Stromal cell of bone marrow (primary cell): ENCODE results near the gene P2RY8.
"Not testable (repeated sequence)": the region's sequence is repeated elsewhere in the genome, so short reads cannot be mapped to it uniquely, and the experiment has no call there.

Source experiments
- DNase-seq: peaks from one replicate; pipeline ENCODE4 v3.0.0-alpha.2; 2012; ENCODE audit warnings: low read depth

P2RY8 gene

DNA sequence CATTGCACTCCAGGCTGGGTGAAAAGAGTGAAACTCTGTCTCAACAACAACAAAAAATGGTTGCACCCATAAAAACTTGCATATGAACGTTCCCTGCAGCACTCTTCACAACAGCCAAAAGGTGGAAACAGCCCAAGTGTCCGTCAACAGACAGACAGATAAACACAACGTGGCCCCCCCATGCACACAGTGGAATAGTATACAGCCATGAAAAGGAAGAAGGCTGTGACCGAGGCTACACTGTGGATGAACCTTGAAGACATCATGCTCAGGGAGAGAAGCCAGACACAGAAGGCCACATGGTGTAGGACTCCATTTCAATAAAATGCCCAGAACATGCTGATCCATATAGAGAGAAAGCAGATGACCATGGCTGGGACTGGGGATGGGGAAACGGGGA lies 50.8 kb downstream of the P2RY8 start:
- DNase-seq = no peak

- DNase-seq = no peak
These were observed 52.0 kb downstream of the P2RY8 start for GRCh38 chrX:1485033-1485432.

DNA sequence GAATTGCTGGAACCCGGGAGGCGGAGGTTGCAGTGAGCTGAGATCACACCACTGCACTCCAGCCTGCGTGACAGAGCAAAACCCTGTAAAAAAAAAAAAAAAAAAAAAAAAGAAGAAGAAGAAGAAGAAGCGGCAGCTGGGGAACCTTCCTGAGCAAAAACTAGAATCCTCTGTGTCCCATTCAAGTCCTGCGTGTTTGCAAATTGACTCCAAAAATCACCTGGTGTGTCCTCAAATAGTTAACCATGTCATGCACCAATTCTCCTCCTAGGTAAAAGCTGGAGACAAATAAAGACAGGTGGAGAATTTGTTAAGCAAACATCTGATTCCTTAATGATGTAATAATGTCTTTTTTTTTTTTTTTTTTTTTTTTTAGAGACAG lies 52.4 kb downstream of the P2RY8 start:
- DNase-seq = no peak

DNA sequence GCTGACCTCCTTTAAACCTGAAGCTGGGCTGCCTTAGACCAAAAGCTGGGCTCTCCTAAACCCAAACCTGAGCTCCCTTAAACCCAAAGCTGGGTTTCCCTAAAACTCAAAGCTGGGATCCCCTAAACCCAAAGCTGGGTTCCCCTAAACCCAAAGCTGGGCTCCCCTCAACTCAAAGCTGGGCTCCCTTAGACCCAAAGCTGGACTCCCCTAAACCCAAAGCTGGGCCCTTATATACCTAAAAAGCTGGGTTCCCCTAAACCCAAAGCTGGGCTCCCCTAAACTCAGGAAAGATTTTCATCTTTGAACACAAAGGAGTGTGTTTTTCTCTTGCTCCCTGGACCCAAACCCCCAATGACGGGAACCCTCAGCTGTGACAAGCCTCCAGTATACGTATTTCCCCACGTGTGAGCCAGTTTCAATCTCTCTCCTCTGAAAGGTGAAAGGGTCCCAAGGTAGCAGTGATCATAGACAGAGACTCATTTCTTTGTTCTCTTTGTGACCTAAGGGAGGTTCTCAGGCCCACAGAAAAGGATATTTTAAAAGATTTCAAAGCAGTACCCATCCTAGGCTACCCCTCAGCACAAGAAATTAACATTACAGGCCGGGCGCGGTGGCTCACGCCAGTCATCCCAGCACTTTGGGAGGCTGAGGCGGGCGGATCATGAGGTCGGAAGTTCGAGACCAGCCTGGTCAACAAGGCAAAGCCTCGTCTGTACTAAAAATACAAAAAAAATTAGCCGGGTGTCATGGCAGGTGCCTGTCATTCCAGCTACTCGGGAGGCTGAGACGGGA lies 52.9 kb downstream of the P2RY8 start:
- no peak for DNase-seq

- DNase-seq = not testable (repeated sequence)
These were observed 54.5 kb downstream of the P2RY8 start for GRCh38 chrX:1482530-1482928.

DNA sequence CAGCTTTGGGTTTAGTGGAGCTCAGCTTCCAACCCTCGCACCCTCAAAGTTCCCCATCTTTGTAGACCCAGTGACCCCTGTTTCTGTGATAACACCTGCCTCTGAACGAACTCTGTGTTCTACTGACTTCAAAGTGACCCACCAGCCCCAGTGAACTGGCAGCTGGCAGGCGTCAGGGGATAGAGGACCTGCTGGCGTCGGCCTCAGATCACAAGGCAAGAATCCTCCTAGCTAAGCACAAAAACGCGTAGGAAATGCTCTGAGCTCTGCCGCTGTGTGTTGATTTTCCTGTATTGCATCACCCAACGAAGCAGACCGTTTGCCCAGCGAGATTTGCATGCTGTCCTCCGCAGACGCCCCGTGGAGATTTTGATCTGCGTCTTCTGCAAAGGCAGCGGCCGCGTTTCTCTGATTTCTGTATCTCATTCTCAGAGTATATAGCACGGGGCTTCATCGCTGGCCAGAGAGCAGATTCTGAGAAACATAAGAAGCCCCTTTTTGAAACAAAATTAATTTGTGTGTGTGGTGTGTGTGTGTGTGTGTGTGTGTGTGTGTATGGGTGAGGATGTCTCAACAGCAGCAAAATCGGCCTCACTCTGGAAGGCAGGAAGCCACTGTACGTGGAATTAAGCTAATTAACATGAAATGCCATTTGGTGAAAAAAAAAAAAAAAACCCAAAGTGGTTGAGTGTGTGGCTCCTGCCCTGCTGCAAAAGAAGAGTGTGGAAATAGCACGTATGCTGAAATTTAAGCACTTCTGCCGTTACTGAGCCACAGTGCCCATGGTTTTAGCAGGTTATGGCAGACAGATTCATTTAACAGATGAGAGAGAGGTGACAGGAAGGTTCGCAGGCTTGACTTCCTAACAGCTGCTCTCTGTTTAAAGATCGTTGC lies 55.1 kb downstream of the P2RY8 start:
- DNase-seq = peak; percentile 53

- no peak for DNase-seq
These were observed 56.8 kb downstream of the P2RY8 start for GRCh38 chrX:1480082-1480785.

GRCh38 chrX:1477801-1478458 lies 59.1 kb downstream of the P2RY8 start:
- no peak for DNase-seq

DNA sequence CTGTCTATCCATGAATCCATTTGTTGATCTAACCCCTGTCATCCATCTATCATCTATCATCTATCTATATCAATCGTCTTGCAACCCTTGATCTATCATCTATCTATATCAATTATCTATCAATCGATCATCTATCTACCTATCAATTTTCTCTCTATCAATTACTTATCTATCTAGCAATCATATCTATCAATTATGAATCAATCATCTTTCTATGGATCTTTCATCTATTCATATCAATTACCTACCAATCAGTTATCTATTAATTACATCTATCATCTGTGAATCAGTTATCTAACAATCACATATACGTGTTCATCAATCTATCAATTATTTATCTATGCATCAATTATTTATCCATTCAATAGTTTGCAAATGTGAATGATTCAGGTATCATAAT lies 59.8 kb downstream of the P2RY8 start:
- no peak for DNase-seq

DNA sequence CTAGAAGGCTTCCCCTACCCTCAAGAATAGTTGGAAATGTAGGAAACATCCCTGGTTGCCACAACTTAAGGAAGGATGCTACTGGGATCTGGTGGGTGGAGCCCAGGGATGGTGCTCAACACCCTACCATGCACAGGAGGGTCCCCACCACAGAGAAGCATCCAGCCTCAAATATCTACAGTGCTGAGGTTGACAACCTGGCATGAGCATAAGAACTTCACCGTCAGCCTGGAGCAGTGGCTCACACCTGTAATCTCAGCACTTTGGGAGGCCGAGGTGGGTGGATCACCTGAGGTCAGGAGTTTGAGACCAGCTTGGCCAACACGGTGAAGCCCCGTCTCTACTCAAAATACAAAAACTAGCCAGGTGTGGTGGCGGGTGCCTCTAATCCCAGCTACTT lies 60.3 kb downstream of the P2RY8 start:
- DNase-seq = no peak

DNA sequence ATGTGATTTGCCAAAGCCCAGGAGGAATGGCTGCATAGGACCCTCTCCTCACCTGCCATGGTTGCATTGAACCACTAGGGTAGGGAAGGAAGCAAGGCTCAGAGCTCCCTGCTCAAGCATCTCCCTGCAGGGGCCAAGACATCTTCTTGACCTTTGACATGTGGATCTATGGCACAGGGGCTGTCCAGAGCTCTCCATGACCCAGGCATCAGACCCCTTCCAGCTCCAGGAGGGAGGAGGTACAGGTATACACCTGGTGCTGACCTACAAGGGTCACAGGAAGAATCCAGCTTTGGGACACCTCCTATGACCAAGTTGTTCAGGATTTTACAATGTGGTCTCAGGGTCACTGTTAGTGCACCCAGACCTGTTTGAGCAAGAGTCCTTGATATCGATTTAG lies 61.1 kb downstream of the P2RY8 start:
- no peak for DNase-seq

GRCh38 chrX:1475481-1475880 lies 61.5 kb downstream of the P2RY8 start:
- no peak for DNase-seq

GRCh38 chrX:1474593-1474992 lies 62.4 kb downstream of the P2RY8 start:
- not testable (repeated sequence) for DNase-seq

- DNase-seq = no peak
These were observed 64.0 kb downstream of the P2RY8 start for GRCh38 chrX:1472975-1473374.

GRCh38 chrX:1468250-1468772 lies 68.7 kb downstream of the P2RY8 start:
- peak; percentile 22 for DNase-seq

DNA sequence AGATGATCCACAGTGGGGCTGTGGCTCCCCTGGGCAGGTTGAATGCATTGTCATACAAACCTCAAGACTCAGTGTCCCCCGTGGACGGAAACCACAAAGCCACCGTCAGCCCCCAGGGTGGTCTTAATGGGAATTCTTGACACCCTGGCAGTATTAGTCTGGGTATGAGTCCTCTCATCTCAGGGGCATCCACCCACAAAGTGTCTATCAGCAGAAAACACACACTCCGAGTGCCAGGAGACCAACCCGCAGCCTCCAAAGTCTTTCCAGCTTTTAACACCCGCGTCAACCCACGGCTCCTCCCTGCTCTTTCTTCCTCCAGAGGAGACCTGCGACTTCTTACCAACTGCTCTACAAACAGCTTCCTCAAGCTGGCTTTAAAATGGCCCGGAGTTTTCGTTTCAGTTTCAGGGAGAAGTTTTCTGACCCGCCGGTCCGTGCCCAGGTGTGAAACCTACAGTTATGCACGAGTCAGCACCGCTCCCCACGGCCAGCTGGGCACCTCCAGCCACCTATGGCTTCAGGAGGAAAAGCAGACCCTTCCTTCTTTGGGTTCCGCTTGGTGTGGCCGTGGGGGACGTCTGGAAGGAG lies 69.9 kb downstream of the P2RY8 start:
- no peak for DNase-seq

- no peak for DNase-seq
These were observed 70.7 kb downstream of the P2RY8 start for GRCh38 chrX:1466232-1466661.

DNA sequence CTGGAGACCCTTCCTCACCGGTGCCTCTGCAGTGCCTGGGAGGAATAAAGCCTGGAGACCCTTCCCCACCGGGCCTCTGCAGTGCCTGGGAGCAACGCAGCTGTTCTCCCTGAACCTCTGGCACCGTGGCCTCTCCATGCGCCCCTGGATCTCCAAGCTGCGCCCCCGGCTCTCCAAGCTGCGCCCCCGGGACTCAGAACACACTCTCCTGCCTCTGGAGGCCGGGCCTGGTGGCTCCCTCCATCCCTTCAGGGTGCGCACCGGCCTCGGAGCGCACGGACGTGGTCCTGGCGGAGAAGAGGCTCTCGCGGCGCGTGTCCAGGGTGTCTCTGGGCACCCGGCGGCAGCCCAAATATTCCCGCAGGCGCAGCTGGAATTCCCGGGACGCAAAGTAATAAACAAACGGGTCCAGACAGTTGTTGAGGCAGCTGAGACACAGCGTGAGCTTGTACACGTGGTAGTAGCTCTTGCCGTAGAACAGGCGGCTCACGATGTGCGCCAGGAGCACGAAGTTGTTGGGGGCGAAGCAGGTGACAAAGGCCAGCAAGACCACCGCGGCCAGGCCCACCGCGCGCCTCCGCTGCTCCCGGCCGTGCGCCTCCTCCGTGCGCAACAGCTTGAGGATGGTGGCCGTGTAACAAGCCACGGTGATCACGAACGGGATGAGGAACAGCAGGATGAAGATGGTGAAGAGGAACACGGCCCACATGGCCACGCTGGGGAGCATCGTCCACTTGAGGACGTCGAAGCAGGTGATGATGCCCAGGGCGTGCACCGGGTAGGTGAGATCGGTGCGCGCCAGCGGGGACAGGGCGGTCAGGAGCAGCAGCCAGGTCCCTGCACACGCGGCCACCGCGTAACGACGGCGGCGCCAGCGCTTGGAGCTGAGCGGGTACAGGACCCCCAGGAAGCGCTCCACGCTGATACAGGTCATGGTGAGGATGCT lies 71.4 kb downstream of the P2RY8 start:
- DNase-seq = no peak

- no peak for DNase-seq
These were observed 72.1 kb downstream of the P2RY8 start for GRCh38 chrX:1464971-1465285.
